ENCODE measurements around the gene CCDC190.
A peak's percentile ranks its signal among the peaks of the same experiment; 100 is the strongest.
"Not testable (repeated sequence)": the region's sequence is repeated elsewhere in the genome, so short reads cannot be mapped to it uniquely, and the experiment has no call there.

The CCDC190 gene

GRCh38 chr1:162876751-162877150 is 15.8 kb upstream of the CCDC190 start:
- no peak for DNase-seq

GRCh38 chr1:162873671-162874666 is 13.0 kb upstream of the CCDC190 start:
- no peak for DNase-seq

GRCh38 chr1:162872981-162873380 is 12.0 kb upstream of the CCDC190 start:
- DNase-seq: no peak

- not testable (repeated sequence) for DNase-seq
Observed at GRCh38 chr1:162871417-162871816, 10.4 kb upstream of the CCDC190 start.

GRCh38 chr1:162868972-162869371 is 8.0 kb upstream of the CCDC190 start:
- DNase-seq: no peak

GRCh38 chr1:162861625-162862024 is 650 bp upstream of the CCDC190 start:
- DNase-seq: no peak

GRCh38 chr1:162859191-162859590 is 1.8 kb downstream of the CCDC190 start:
- DNase-seq: no peak

- no peak for DNase-seq
Observed at GRCh38 chr1:162857850-162858249, 3.1 kb downstream of the CCDC190 start.

GRCh38 chr1:162856260-162856659 is 4.7 kb downstream of the CCDC190 start:
- no peak for DNase-seq

GRCh38 chr1:162855461-162856150 is 5.4 kb downstream of the CCDC190 start:
- DNase-seq: no peak

GRCh38 chr1:162854245-162854882 is 6.6 kb downstream of the CCDC190 start:
- DNase-seq: peak; percentile 78

GRCh38 chr1:162851341-162851740 is 9.6 kb downstream of the CCDC190 start:
- DNase-seq: no peak

GRCh38 chr1:162849711-162850110 is 11.3 kb downstream of the CCDC190 start:
- DNase-seq: no peak

- DNase-seq: peak; percentile 90
Observed at GRCh38 chr1:162847839-162848453, 13.0 kb downstream of the CCDC190 start.

GRCh38 chr1:162846256-162847212 is 14.4 kb downstream of the CCDC190 start:
- DNase-seq: no peak

GRCh38 chr1:162844153-162844552 is 16.8 kb downstream of the CCDC190 start:
- no peak for DNase-seq

GRCh38 chr1:162840250-162840839 is 20.6 kb downstream of the CCDC190 start:
- DNase-seq: no peak

GRCh38 chr1:162838863-162839262 is 22.1 kb downstream of the CCDC190 start:
- no peak for DNase-seq

- DNase-seq: no peak
Observed at GRCh38 chr1:162835157-162835899, 25.6 kb downstream of the CCDC190 start.

- DNase-seq: no peak
Observed at GRCh38 chr1:162832470-162832869, 28.5 kb downstream of the CCDC190 start.

- DNase-seq: no peak
Observed at GRCh38 chr1:162829268-162829667, 31.7 kb downstream of the CCDC190 start.
